GM19043 (cell line): ENCODE results near the gene KIRREL3.

Source experiments
- ATAC-seq: cut with Tn5 transposase; IDR thresholded peaks from one replicate; pipeline ENCODE4 v1.9.1; 2021; ENCODE audit warnings: low read depth; ENCODE audit not compliant: unreplicated experiment

The KIRREL3 gene

DNA sequence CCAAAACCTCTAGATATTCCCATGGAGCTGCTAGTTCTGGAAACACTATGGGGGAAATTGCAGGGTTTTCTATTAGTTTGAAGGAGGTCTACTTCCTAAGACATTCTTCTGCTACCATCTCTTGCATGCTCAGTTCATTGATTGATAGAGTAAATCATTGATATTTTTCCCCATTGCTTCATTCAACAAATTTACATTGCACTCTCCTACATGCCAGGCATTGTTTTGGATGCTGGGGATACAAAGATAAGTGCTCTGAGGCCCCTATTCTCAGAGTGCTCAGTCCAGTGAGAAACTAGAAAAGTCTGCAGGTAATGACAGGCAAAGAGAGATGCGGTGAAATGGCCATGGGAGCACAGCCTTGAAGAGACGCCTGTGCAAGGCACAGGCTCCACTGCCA, 313.1 kb downstream of the KIRREL3 start:
- ATAC-seq: no peak

DNA sequence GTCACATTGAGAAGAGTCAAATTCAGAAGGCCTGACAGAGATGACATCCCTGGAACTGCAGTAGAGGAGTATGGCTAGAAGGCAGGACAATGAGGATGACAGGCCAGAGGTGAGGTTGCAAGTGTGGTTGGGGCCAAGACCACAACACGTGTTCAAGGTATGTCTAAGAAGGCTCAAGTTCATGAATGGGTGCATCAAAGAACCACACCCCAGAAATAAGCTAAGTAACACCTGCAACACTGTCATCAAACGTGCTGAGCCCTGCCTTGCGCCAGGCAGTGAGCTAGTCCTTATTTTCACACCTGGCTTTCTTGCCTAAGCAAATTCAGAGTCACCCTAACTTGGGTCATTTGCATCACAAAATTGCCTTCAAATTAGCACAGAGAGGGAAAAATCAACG, 313.6 kb downstream of the KIRREL3 start:
- ATAC-seq: no peak

DNA sequence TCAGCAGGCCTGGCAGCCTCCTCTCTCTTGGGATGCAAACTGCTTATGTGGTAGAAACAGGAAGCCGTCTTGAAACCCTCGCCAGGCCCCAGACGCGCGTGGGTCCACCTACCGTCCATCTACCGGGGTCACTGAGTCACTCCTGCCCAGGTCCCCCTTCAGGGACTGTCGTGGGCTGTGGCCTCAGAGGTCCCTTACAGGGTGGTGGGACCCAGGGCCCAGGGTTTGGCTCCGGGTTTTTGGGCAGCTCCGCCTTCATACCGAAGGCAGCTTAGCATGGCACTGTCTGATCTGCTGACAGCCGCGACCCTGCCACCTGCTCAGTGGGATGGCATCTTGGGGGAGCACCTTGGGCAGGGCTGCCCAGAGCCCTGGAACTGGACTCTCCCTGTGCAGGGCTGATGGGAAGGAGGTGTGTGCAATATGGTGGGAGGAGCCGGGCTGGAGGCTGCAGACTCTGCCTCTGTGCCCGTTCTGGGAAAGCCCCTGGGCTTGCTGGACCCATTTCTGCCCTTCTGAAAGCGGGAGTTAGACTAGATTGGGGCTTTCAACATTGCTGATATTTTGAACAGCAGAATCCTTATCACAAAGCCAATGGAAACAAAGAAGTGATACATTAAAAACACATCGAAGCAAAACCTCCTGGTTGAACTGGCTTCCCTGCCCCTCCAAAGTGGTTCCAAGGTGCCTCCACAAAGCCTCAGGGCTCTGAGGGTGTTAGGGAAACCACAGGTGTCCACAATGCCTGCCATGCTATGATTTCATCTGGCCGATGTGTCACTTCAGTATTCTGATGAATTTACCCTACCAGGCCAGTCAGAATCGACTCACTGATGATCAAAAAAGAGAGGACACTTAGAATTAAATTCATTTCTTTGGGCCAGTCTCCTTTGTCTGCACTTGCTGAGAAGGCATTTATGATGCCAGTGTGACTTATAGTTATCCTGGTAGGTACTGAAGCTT, 316.5 kb downstream of the KIRREL3 start:
- ATAC-seq: no peak

DNA sequence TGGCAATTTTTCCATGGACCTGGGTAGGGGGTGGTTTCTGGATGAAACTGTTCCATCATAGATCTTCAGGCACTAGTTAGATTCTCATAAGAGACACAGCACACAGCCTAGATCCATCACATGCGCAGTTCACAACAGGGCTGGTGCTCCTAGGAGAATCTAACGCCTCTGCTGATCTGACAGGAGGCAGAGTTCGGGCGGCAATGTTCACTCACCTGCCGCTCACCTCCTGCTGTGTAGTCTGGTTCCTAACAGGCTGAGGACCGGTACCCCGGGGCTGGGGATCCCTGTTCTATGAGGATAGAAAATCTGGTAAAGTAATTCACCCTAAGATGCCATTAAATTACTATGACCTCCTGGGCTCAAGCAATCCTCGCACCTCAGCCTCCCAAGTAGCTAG, 318.0 kb downstream of the KIRREL3 start:
- ATAC-seq: no peak

DNA sequence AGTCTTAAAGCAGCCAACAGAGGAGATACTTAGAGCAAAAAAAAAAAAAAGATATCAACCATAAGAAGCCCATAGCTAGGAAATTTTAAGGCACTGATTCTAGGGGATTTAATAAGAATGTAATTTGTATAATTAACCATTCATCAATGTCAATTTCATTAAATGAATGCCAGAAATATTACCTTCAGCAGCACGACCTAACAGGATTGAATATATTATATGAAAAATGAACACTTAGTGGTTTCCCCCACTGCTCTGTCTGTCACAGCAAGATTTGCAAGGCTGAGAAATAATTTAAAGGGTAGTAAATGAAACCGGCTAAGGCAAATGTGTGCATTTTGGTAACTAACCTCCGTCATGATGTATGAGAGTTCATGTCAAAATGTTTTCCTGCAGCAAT, 319.9 kb downstream of the KIRREL3 start:
- no peak for ATAC-seq

DNA sequence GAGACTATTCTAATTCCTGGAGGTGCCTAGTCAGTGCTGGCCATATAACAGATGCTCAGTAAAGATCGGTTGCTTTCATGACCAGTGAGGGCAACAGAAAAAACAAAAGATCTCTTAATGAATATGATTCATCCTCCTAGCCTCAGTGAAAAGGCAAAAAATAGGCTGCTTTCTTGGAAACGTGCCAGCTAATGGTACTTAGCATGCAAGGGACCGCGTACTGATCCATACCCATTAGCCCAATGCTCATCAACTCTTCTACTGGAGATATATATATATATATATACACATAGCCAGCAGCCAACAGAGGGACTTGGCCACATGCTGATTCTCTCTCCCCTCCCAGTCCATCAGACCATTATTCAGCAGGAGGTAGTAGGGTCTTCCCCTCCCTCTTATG, 320.4 kb downstream of the KIRREL3 start:
- no peak for ATAC-seq

DNA sequence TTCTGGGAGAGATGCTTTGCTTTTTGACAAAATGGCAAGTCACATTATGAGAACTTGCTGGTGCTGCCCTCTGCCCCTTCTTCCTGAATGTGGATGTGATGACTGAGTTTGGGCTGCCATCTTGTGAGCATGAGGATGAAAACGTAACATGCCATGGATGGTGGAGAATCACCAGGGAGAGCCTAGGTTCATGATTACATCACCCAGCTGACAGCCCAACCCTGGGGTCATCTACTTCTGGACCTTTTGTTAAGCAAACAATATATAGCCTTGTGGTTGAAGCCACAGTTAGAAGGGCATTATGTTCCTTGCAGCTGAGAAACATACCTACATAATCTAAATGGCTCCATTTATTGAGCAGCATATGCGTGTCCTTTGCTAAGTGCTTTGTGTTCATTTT, 321.5 kb downstream of the KIRREL3 start:
- no peak for ATAC-seq

DNA sequence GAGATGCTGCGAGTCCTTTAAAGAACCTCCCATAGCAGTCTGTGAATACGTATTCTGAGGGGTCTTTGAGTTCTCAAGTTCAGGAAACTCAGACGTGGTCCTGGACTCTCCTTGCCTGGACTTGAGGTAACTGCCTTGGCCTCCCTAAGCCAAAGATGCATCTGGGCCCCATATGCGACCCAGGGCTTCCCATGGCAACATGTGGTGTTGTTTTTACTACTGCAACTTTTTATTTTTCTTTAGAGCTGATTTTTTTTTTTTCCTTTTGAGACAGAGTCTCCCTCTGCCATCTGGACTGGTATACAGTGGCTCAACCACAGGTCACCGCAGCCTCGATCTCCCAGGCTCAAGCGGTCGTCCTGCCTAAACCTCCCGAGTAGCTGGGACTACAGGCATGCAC, 324.0 kb downstream of the KIRREL3 start:
- no peak for ATAC-seq

DNA sequence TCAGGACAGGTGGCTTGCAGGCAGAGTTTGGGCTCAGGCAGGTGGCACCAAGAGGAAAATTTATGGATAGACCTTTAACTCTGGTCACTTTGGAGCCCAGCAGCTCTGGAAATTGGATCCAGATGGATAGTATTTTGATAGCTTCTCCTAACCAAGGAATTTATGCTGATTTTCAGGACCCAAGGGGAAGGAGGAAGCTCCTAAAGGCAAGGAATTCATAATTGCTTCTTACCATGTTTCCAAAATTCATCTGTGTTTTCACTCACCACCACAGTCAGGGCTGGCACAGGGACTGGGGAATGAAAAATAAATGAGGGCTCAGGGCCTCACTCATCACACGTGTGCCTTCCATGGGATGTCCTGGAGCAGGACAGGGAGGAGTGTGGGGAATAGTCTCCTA, 327.3 kb downstream of the KIRREL3 start:
- ATAC-seq: no peak

DNA sequence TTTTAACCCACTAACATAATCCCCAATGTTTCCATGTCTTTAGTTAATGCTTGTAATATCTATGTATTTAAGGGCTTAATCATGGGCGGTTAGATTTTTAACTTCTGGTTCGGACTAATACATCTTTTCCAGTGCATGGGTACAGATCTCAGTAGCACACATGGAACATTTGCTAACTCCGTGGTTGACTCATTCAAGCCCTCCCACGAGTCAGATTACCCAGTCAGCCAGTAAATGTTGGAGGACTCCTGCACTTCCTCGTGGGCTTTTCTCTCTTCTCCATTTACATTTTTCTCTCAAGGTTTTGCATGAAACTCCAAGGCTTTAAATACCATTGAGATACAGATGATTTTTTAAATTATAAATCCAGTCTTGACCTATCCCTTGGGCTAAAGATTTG, 331.2 kb downstream of the KIRREL3 start:
- no peak for ATAC-seq

DNA sequence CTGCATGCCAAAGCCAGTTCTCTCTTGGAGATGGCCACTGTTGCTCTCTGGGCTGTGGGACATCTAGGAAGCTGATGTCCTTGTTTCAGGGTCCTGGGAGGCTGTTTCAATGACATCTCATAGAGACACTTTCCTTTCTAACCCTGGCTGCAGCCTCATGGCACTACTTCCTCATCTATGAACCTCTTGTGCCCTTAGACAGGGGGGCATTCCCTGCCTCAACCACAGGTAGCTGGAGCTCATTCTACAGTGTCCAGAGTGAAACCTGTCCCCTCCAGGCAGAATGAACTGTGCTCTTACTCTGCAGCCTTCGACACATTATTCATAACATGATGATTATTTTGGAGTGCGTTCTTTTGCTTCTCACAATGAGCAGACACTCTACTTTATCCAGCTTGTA, 335.9 kb downstream of the KIRREL3 start:
- no peak for ATAC-seq

DNA sequence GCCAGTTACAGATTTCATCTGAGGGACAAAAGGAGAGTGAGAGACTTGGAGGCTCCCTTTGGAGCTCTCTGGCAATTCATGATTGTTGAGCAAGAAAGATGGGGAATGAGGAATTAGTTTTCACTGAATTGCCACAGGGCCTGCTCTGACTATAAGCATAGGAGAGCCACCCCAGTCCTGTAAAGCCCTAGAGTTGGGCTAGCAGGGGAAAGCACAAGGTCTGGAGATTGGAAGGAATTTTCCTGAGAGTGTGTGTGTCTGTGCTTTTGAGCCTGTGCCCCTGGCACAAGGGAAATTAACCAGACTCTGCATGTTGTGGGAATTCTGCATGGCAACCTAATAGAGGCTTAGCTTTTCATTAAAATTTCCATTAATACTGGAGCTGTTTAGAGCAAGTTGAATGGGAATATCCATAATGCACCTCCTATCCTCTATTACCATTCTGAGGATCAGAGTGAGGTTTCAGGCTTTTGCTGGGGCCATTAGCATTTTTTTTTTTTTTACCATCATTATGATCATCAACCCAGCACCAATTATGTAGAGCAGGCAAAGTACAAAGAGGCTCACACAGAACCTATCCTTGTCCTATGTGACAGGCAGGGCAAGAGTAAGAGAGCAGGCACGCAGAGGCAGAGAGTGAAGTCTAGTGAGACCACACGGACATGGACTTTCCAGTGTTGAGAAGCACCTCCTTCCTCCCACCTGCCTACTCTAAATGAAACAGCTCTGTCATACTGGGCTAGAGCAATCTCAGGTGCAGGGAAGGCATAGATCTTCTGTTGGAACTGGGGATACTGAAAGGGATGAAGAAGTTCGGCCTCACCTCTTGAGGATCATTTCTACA, 336.6 kb downstream of the KIRREL3 start:
- ATAC-seq: no peak

DNA sequence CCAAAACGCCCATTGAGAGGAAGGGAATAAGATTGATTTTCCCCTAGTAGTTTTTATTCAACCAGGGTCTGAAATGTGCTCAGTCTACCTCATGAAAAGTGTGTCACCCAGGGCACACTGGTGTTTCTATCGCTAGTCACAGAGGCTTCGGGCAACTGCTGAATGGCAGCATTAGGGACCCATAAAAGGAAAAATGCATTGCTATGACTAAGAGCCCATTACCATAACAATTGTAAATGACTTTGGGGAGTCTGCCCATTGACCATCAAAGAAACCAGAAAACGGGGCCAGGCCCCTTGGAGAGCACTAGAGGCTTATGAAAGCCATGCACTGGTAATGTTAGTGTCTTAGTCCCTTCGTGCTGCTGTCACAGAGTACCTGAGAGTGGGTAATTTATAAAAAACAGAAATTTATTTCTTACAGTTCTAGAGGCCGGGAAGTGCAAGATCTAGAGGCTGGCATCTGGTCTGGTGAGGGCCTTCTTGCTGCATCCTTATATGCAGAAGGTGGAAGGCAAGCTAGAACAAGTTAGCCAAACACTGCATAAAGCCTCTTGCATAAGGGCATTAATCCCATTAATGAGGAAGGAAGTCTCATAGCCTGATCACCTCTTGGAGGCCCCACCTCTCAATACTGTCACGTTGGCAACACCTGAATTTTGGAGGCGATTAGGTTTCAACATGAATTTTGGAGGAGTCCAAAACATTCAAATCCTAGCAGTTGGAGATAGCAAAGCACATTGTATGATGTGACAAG, 338.4 kb downstream of the KIRREL3 start:
- ATAC-seq: no peak

DNA sequence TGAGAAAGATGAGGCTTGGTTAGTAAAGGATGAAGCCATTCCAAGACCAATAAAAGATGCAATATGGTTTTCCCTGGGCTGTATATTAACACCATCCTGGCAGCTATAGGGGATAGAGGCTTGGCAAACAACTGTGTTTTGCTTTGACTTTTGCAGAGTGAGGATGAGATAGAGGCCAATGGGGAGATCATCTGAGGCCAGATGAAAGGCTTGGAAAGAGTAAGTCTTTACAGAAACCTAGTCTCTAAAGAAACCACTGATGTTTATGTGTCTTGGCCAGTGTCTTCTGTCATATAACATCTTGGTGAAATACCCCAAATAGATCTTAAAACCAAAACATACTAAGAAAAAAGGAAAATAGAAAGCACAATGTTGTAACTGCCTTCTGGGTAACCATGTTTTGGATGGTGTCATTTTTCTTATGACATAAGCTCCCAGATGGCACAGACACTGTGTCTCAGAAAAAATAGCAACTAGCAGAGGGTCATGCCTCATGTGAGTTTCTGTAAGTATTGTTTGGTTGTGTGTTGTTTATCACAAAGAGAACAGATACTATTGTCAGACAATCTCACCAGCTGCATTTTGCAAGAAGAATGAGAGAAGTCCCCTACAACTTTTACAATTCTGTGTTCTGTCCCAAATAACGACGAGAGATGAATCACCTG, 339.7 kb downstream of the KIRREL3 start:
- ATAC-seq: no peak

DNA sequence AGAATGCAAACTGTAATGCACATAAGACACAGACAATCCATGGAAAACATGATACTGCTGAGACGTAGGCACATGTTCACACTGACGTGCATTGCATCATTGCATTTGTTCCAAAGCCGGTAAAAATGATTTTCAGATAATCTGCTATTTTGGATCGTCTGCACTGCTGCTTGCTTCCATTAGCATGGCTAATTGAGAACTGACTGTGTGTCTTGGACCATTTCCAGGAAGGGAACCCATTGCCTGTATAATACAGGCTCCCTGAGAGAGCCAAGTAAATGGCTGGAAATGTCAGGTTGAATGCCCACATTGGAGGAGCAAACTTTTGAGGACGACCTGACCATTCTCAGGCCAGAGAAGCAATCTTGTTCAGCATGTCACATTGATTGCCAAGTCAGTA, 340.2 kb downstream of the KIRREL3 start:
- no peak for ATAC-seq

DNA sequence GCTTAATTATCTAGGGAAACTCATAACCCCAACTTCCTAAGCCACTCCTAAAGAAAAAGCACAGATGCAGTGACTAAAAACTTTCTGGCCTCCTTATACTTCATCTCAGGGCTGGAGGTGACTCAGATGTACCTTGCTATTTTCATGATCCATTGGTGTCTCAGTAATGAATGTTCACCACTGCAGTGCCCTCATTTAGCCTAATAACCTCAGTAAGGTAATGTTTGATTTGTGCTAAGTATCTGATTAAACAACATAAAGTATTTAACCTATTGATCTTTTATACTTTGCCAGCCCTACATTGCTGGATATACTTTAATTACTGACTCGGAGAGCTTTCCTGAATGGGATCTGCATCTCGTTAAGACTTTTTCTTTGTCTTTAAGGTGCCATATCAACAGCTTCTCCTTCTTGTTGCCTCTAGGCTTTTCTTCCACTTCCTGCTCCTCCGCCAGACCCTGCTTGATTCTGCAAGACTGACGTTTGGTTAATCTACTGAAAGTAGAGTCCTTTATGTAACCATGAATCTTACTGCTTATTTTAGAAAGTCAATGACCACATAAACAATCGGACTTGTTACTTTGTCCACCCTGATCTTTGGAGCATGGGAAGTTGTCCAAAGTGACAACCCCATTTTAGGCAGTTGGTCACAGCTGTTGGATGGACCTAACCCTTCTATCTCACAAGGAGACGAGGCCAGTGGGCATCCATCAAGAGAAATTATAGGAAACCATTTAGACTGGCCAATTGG, 342.1 kb downstream of the KIRREL3 start:
- no peak for ATAC-seq

DNA sequence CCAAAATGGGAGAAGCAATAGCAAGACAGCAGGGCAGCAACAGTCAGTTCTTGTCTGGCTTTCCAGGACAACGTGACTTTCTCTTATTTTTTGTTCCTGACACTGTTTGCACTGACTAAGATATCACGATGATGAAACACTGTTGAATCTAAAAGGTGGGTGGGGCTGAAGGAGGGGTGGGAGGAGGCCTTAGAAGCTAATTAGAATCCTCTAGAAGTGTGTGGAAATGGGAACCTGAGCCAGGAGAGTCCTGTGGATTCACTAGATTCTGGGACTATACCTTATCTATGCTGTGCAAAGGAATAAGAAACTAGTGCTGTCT, 344.8 kb downstream of the KIRREL3 start:
- no peak for ATAC-seq

DNA sequence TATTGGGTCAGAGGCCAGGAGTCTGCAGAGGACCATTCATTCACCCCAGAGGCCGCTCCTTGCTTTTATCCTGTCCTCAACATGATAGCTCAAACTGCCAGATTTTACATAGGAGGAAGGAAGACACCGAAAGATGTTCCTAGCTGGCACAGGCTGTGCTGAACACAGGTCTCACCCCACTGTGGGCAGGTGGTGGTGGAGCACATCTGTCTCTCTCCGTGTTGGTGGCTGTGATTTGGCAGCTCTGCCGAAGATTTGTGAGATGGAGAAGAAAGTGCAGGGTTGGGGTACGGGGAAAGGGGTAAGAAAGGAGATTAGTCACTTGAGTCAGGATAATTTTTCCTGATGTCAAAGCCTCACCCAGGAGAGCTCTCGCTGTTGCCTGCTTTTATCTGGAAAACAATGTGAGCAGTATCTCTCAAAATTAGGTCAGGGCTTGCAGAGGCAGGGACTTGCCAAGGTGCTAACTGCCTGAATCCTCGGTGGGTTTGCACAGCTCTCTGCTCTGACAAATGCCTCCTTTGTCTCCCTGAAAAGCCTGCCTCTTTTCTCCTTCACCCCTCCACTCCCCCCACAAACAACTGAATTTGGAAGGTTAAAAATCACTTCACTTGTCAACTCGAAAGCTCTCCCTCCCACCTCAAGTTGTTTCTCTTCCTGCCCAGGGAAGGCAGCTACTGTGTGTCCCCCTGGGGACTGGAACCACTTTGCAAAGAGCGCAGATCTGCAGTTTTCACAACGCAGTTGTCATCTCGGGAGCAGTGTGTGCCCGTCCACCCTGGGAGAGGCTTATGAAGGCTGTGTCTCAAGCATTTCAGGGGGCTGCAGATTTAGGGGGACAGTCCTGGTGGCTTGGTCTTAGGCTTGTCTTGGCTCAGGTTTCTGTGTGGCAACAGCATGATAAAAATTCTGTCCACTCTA, 345.4 kb downstream of the KIRREL3 start:
- no peak for ATAC-seq

DNA sequence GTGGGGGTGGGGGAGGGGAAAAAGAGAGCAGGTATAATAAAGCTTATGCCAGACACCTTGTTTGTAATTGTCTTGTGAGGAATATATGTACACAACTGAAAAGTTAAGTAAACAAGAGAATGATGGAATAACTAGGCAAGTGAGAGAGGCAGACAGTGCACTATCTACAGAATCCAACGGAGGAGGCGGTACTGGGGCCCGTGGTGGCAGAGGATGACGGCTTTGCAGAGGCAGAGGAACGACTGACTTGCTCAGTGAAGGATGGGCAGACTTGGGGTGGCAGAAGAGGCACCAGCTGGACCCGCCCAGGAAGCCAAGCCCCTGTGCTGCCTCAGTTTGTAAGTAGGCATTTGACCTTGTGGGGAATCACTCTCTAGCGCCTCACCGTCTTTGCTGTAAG, 347.5 kb downstream of the KIRREL3 start:
- no peak for ATAC-seq
